ENCODE measurements around the gene SEMA3E. TPM values are rescaled to one million over a fixed set of nuclear protein-coding genes. Genes with fewer than 3 reads are reported as not detected.
A peak's percentile ranks its signal among the peaks of the same experiment; 100 is the strongest.

SEMA3E gene
- 0.18 and 0.23 TPM in 2 replicates for polyA plus RNA-seq (2013)

- H3K9me3 ChIP-seq (ENCODE audit: insufficient read depth, low read depth, low read length): no peaks in the 10 kb centered on the region
- no peak within 1 kb of the TSS for H4K12ac ChIP-seq (ENCODE audit: low read depth, low read length)
- H2AFZ ChIP-seq (ENCODE audit: insufficient read depth, low read length, poor library complexity): peak within 1 kb of the TSS; percentile 91
- H3K79me1 ChIP-seq (ENCODE audit: low read length): no peaks in the 10 kb centered on the region
- peak within 1 kb of the TSS; percentile 96 for H3K4me2 ChIP-seq (ENCODE audit: low read length)
- no peak within 1 kb of the TSS for H3K27ac ChIP-seq (ENCODE audit: low read depth, low read length)
- H4K8ac ChIP-seq (ENCODE audit: low read depth, low read length): no peak within 1 kb of the TSS
- H3K27me3 ChIP-seq (ENCODE audit: insufficient read depth, low read length): no peaks in the 10 kb centered on the region
- no peak within 1 kb of the TSS for H2BK5ac ChIP-seq (ENCODE audit: low read depth, low read length, poor library complexity)
- peak within 1 kb of the TSS; percentile 50 for H3K4me3 ChIP-seq (ENCODE audit: low read depth, low read length)
- peak; percentile 18 to 51 for DNase-seq
- H3K4me1 ChIP-seq (ENCODE audit: control insufficient read depth in 1 of 2, insufficient read depth in 2 of 2, low read length in 2 of 2): no peaks in the 10 kb centered on the region
- H2AK5ac ChIP-seq (ENCODE audit: low read length): no peak within 1 kb of the TSS
- H4K91ac ChIP-seq (ENCODE audit: low read depth, low read length): no peak within 1 kb of the TSS
- H3K14ac ChIP-seq (ENCODE audit: low read length): no peak within 1 kb of the TSS
- no peak within 1 kb of the TSS for H3K9ac ChIP-seq (ENCODE audit: low read length)
- no CpG with 5 or more reads among the region's 25 CpGs for WGBS (ENCODE audit: extremely low coverage, insufficient coverage, insufficient read length)
- H3K18ac ChIP-seq (ENCODE audit: low read length): no peak within 1 kb of the TSS
- no peak within 1 kb of the TSS for H2BK12ac ChIP-seq (ENCODE audit: low read length)
- no peaks in the 10 kb centered on the region for H3K36me3 ChIP-seq (ENCODE audit: control insufficient read depth in 1 of 2, insufficient read depth in 2 of 2, low read length in 2 of 2)
- H3K23ac ChIP-seq (ENCODE audit: low read length): no peak within 1 kb of the TSS
- no peaks in the 10 kb centered on the region for H3K79me2 ChIP-seq (ENCODE audit: control insufficient read depth, insufficient read depth, low read length, poor library complexity)
- no peak within 1 kb of the TSS for H3K4ac ChIP-seq (ENCODE audit: low read depth, low read length)
- H2BK120ac ChIP-seq (ENCODE audit: insufficient read depth, low read length, poor library complexity): no peak within 1 kb of the TSS
Observed at GRCh38 chr7:83648464-83649241, at the start of gene SEMA3E. TSS of gene SEMA3E (minus strand) at chr7:83649139.

GRCh38 chr7:83697804-83698530, 49.0 kb upstream of the SEMA3E start:
- H3K14ac ChIP-seq (ENCODE audit: low read length): no peak overlapping the region
- H2AFZ ChIP-seq (ENCODE audit: insufficient read depth, low read length, poor library complexity): no peak overlapping the region
- no peaks in the 10 kb centered on the region for H3K79me1 ChIP-seq (ENCODE audit: low read length)
- no peaks in the 10 kb centered on the region for H3K36me3 ChIP-seq (ENCODE audit: control insufficient read depth in 1 of 2, insufficient read depth in 2 of 2, low read length in 2 of 2)
- no peak overlapping the region for H4K91ac ChIP-seq (ENCODE audit: low read depth, low read length)
- H3K9me3 ChIP-seq (ENCODE audit: insufficient read depth, low read depth, low read length): no peaks in the 10 kb centered on the region
- H4K12ac ChIP-seq (ENCODE audit: low read depth, low read length): no peak overlapping the region
- H2BK12ac ChIP-seq (ENCODE audit: low read length): no peak overlapping the region
- H3K23ac ChIP-seq (ENCODE audit: low read length): no peak overlapping the region
- no peak overlapping the region for H4K8ac ChIP-seq (ENCODE audit: low read depth, low read length)
- peak in 1 of 2 donors; percentile 22 for DNase-seq
- no peak overlapping the region for H2BK5ac ChIP-seq (ENCODE audit: low read depth, low read length, poor library complexity)
- no peaks in the 10 kb centered on the region for H3K27me3 ChIP-seq (ENCODE audit: insufficient read depth, low read length)
- no peak overlapping the region for H2AK5ac ChIP-seq (ENCODE audit: low read length)
- H3K79me2 ChIP-seq (ENCODE audit: control insufficient read depth, insufficient read depth, low read length, poor library complexity): no peaks in the 10 kb centered on the region
- WGBS (ENCODE audit: extremely low coverage, insufficient coverage, insufficient read length): no CpG with 5 or more reads among the region's 5 CpGs
- no peak overlapping the region for H3K9ac ChIP-seq (ENCODE audit: low read length)
- H3K4me1 ChIP-seq (ENCODE audit: control insufficient read depth in 1 of 2, insufficient read depth in 2 of 2, low read length in 2 of 2): no peaks in the 10 kb centered on the region
- no peak overlapping the region for H3K18ac ChIP-seq (ENCODE audit: low read length)
- H3K4me2 ChIP-seq (ENCODE audit: low read length): no peak overlapping the region
- H2BK120ac ChIP-seq (ENCODE audit: insufficient read depth, low read length, poor library complexity): no peak overlapping the region
- no peak overlapping the region for H3K4ac ChIP-seq (ENCODE audit: low read depth, low read length)
- H3K4me3 ChIP-seq (ENCODE audit: low read depth, low read length): no peak overlapping the region
- H3K27ac ChIP-seq (ENCODE audit: low read depth, low read length): no peak overlapping the region

GRCh38 chr7:83696101-83696500, 47.2 kb upstream of the SEMA3E start:
- Histone ChIP-seq H3K4me2 (ENCODE audit: low read length) (no peak overlapping the region), H2BK12ac (ENCODE audit: low read length) (no peak overlapping the region), H3K36me3 (ENCODE audit: control insufficient read depth in 1 of 2, insufficient read depth in 2 of 2, low read length in 2 of 2) (no peaks in the 10 kb centered on the region), H3K9ac (ENCODE audit: low read length) (no peak overlapping the region), H3K9me3 (ENCODE audit: insufficient read depth, low read depth, low read length) (no peaks in the 10 kb centered on the region), H4K91ac (ENCODE audit: low read depth, low read length) (no peak overlapping the region), H3K4me1 (ENCODE audit: control insufficient read depth in 1 of 2, insufficient read depth in 2 of 2, low read length in 2 of 2) (no peaks in the 10 kb centered on the region), H2BK120ac (ENCODE audit: insufficient read depth, low read length, poor library complexity) (no peak overlapping the region), H3K4ac (ENCODE audit: low read depth, low read length) (no peak overlapping the region), H3K23ac (ENCODE audit: low read length) (no peak overlapping the region), H4K8ac (ENCODE audit: low read depth, low read length) (no peak overlapping the region), H3K79me2 (ENCODE audit: control insufficient read depth, insufficient read depth, low read length, poor library complexity) (no peaks in the 10 kb centered on the region), H3K27ac (ENCODE audit: low read depth, low read length) (no peak overlapping the region), H2BK5ac (ENCODE audit: low read depth, low read length, poor library complexity) (no peak overlapping the region), H3K18ac (ENCODE audit: low read length) (no peak overlapping the region), H3K4me3 (ENCODE audit: low read depth, low read length) (no peak overlapping the region), H3K27me3 (ENCODE audit: insufficient read depth, low read length) (no peaks in the 10 kb centered on the region), H2AK5ac (ENCODE audit: low read length) (no peak overlapping the region), H3K14ac (ENCODE audit: low read length) (no peak overlapping the region), H4K12ac (ENCODE audit: low read depth, low read length) (no peak overlapping the region), H2AFZ (ENCODE audit: insufficient read depth, low read length, poor library complexity) (no peak overlapping the region), H3K79me1 (ENCODE audit: low read length) (no peaks in the 10 kb centered on the region)
- no CpG with 5 or more reads among the region's 2 CpGs for WGBS (ENCODE audit: extremely low coverage, insufficient coverage, insufficient read length)
- DNase-seq: no peak

GRCh38 chr7:83695128-83695960, 46.4 kb upstream of the SEMA3E start:
- no CpG with 5 or more reads among the region's 3 CpGs for WGBS (ENCODE audit: extremely low coverage, insufficient coverage, insufficient read length)
- Histone ChIP-seq H2BK120ac (ENCODE audit: insufficient read depth, low read length, poor library complexity) (no peak overlapping the region), H3K27me3 (ENCODE audit: insufficient read depth, low read length) (no peaks in the 10 kb centered on the region)

More at GRCh38 chr7:83695128-83695960, 46.4 kb upstream of the SEMA3E start:
- no peak overlapping the region for H3K4ac ChIP-seq (ENCODE audit: low read depth, low read length)
- no peak overlapping the region for H4K91ac ChIP-seq (ENCODE audit: low read depth, low read length)
- H3K4me1 ChIP-seq (ENCODE audit: control insufficient read depth in 1 of 2, insufficient read depth in 2 of 2, low read length in 2 of 2): no peaks in the 10 kb centered on the region
- H3K14ac ChIP-seq (ENCODE audit: low read length): no peak overlapping the region
- H3K36me3 ChIP-seq (ENCODE audit: control insufficient read depth in 1 of 2, insufficient read depth in 2 of 2, low read length in 2 of 2): no peaks in the 10 kb centered on the region
- H3K27ac ChIP-seq (ENCODE audit: low read depth, low read length): no peak overlapping the region
- H3K79me2 ChIP-seq (ENCODE audit: control insufficient read depth, insufficient read depth, low read length, poor library complexity): no peaks in the 10 kb centered on the region
- H3K4me3 ChIP-seq (ENCODE audit: low read depth, low read length): no peak overlapping the region
- no peak overlapping the region for H2BK5ac ChIP-seq (ENCODE audit: low read depth, low read length, poor library complexity)
- H2AFZ ChIP-seq (ENCODE audit: insufficient read depth, low read length, poor library complexity): no peak overlapping the region
- no peak overlapping the region for H2AK5ac ChIP-seq (ENCODE audit: low read length)
- H3K23ac ChIP-seq (ENCODE audit: low read length): no peak overlapping the region
- H4K12ac ChIP-seq (ENCODE audit: low read depth, low read length): no peak overlapping the region
- no peaks in the 10 kb centered on the region for H3K79me1 ChIP-seq (ENCODE audit: low read length)
- H3K4me2 ChIP-seq (ENCODE audit: low read length): no peak overlapping the region
- no peak overlapping the region for H3K9ac ChIP-seq (ENCODE audit: low read length)
- H3K18ac ChIP-seq (ENCODE audit: low read length): no peak overlapping the region
- no peak overlapping the region for H2BK12ac ChIP-seq (ENCODE audit: low read length)
- H3K9me3 ChIP-seq (ENCODE audit: insufficient read depth, low read depth, low read length): no peaks in the 10 kb centered on the region
- no peak overlapping the region for H4K8ac ChIP-seq (ENCODE audit: low read depth, low read length)
- no peak for DNase-seq

All from trophoblast cell (in vitro differentiated cells and primary cell).